Activated T-helper 1 cell treated with anti-CD3 and anti-CD28 coated beads, Interleukin-2, amount 50 U/mL, for 16 hours (primary cell): ENCODE data around the gene IL15RA.
"Not testable (repeated sequence)": the region's sequence is repeated elsewhere in the genome, so short reads cannot be mapped to it uniquely, and the experiment has no call there.

ENCODE experiments used
- DNase-seq, 2 donors: peaks; one replicate each; pipeline ENCODE4 v3.0.0-alpha.2; 2020; ENCODE audit warnings: low read depth in 1 of 2, low spot score in 1 of 2

The IL15RA gene

DNA sequence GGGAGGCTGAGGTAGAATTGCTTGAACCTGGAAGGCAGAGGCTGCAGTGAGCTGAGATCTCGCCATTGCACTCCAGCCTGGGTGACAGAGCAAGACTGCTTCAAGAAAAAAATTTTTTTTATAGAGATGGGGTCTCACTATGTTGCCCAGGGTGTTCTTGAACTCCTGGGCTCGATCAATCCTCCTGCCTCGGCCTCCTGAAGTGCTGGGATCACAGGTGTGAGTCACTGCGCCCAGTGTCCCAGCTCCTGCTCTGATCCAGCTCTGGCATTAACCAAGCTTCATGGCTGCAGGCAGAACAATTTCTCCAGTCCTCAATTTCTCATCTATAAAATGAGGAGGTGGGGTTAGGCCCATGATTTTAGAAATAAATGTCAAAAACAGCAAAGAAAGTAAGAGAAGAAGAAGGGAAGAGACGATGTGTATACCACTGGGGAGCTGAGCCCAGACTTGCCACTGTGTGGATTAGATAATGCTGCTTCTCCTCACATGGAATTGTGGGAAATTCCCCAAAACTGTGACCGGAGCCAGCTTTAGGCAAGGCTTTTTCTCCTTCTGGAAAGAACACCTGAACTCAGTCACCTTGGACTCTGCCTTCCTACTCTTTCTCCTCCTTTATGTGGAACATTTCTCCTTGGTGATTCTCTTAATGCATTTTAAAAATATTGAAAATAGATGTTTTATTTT, 25.5 kb downstream of the IL15RA start:
- DNase-seq, result no peak

DNA sequence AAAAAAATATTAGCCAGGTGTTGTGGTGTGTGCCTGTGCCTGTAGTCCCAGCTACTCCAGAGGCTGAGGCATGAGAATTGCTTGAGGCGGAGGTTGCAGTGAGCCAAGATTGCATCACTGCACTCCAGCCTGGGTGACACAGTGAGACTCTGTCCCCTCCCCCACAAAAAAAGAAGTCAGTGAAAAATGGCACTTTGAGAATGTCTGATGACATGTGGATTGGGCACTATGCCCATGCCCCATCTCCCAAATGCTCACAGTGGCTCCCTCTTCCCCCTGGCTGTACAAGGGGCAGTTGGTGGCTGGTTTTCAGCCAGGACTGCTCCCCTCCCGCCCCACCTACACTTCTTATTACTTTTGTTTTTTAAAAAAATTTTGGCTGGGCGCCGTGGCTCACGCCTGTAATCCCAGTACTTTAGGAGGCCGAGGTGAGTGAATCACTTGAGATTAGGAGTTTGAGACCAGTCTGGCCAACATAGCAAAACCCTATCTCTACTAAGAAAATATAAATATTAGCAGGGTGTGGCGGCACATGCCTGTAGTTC, 26.1 kb downstream of the IL15RA start:
- DNase-seq, result no peak

DNA sequence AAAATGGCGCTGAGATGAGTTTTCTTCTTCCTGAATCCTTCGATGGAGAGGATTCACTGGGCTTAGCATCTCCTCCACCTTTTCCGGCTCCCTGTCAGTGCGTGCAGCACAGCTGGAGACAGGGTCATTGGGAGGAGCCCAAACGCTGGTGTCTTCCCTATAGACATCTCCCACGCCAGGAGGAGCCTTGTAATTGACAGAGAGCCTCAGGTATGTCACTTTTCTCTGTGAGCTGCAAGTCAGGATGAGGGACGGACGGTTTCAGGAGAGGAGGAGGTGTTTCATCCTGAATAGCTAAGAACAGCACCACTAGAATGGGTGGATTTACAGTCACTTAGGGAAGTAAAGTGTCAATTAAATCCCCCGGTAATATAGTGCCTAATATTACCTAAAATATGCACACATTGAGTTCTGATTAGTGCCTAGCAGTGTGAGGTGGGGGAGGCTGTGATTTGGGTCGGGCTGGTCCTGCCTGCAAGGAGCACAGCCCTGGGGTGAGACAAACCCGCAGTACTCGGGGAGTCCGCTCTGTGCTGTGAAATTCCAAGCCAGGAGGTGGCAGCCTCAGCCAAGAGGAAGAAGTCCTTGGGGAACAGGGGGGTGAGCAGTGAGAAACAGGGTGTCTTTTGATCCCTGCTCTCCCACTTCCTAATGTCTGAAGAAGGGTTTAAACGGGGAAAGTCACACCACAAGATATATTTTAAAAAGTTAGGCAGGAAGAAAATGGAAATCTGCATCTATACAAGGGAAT, 28.2 kb downstream of the IL15RA start:
- DNase-seq, result no peak

- DNase-seq, result no peak
Observed at GRCh38 chr10:5948208-5948585, 29.1 kb downstream of the IL15RA start.

- no peak for DNase-seq
Observed at GRCh38 chr10:5947471-5948207, 29.7 kb downstream of the IL15RA start.

GRCh38 chr10:5946786-5947185, 30.6 kb downstream of the IL15RA start:
- DNase-seq, result no peak

- not testable (repeated sequence) for DNase-seq
Observed at GRCh38 chr10:5946419-5946775, 30.9 kb downstream of the IL15RA start.

DNA sequence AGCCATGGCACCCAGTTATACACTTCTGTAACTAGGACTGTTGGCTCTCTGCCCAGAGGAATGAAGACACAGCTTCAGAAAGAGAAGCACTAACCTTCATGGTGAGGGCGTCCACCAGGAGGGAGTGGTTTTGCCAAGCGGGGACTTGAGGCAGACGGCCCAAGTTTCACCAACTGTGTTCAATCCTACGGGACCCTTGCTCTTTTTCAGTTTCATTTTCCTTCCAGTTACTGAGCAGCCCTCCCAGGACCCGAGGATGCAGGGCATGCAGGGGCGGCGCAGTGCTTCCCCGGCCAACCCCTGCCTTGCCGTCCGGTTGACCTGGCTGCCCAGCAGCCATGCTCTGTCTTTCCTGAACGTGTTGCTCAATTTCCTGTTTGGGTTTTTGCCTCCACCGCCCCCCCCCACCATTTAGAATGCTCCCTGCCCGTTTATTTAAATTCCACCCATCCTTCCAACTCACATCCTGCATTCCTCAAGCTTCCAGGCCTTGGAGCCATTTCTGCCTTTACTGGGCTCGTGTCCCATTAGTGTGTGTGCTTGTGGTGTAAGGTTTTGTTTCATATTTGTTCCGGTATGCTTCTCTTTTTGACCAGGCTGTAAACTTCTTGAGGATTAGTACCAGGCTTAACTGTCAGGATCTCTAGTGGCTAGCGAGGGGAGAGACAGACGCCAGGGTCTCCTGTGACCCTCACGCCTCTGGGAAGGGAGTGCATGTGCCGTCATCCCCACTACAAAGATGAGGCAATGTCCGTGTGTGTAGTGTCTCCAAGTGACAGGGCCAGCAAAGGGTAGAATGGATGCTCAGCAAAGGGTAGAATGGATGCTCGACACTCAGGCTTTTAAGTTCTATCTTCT, 31.6 kb downstream of the IL15RA start:
- no peak for DNase-seq

DNA sequence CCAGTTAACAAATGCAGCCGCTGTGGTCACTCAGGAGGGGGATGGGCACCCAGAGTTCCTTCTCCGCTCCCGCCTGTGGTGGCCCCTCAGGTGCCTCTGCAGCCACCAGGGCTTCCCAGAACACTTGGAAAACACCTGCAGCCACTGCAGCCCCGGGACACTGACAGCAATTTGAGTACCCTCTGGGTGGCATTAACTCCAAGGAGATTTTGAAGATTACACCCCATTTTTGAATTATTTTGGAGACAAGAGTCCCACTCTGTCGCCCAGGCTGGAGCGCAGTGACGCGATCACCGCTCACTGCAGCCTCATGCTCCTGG, 32.2 kb downstream of the IL15RA start:
- no peak for DNase-seq

DNA sequence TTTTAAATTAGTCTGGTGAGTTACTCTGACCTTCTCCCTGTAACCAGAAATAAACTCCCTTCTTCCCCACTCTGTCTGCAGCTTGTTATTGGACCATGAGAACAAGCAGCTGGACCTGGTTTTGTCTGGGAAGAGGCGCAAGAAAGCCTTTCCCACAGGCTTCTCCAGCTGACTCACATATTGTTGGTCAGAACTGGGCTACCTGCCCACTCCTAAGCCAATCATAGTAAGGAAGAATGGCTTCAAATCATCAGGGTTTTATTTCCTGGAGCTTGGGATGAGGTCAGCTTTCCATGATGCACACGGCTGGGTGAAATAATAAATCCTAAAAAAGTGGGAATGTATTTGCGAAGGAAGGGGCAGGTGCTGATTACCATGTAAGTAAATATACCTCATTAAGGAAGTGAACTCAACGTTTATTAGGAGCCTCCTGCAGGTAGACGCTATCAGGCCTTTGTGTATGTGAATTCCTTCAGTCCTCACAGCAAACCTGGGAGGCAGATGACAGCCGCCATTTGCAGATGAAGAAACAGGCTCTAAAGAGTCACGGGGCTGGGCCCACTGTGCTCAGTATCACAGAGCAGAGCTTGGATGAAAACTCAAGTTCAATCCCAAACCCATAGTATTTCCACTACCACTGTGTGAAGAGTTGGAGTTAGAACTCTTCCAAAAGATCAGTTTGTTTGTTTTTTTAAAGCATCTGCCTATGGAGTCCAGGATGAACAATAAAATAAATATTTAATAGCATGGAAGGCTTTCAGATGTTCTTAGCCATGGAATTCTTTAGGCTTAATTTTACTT, 32.8 kb downstream of the IL15RA start:
- DNase-seq, result no peak

DNA sequence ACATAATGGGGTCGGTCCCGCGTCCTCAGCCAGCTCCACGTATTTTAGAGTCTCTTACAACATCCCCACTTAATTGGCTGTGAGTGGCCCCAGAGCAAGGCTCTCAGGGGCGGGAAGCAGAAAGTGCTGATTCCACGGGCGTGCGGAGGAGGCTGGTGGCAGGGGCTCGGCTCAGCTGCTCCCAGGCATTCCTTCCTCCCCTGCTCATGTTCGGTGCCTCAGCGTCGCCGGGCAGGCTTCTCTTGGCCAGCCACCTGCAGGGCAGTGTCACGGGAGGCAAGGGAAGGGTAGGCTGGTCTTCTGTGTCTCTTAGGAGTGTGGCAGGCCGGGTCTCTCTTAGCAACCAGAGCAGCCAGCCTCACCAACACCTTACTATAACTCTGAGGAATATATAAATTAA, 33.8 kb downstream of the IL15RA start:
- no peak for DNase-seq

DNA sequence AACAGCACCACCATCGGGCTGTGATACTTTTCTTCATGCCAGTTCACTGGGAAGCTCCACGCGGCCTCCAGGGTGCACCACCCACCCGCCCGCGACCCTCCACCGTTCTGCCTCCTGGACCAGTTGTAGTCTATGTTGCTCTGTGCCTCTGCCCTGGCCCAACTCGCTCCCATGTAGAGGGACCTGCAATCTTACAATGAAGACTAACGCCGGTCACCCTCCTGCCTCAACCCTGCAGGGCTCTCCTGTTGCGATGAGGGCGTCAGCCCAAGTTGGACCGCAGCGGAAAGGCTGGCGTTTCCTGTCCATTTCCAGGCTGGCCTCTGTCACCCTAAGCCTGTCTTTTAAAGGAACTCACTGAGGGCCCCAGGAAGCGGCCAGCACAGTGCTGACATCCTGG, 34.9 kb downstream of the IL15RA start:
- DNase-seq, result no peak

GRCh38 chr10:5942001-5942400, 35.3 kb downstream of the IL15RA start:
- DNase-seq, result no peak

DNA sequence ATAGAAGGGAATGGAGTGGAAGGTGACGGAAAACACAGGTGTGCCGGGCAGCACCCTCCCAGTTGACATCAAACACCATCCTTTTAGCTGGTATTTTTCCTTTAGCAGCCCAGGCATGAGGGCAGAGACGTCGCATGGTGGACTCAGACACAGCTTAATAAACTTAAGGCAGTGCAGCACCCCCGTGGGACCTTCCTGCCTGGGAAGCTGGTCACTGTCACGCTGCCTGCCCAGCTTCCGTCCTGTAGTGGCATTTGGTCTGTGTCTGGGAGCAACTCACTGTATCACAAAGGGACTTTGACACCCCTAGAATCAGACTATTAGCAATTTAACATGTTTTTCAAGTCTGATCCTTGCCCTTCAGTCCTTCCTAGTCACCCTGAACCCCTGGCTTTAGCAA, 35.8 kb downstream of the IL15RA start:
- DNase-seq, result no peak

- no peak for DNase-seq
Observed at GRCh38 chr10:5940807-5941218, 36.5 kb downstream of the IL15RA start.

DNA sequence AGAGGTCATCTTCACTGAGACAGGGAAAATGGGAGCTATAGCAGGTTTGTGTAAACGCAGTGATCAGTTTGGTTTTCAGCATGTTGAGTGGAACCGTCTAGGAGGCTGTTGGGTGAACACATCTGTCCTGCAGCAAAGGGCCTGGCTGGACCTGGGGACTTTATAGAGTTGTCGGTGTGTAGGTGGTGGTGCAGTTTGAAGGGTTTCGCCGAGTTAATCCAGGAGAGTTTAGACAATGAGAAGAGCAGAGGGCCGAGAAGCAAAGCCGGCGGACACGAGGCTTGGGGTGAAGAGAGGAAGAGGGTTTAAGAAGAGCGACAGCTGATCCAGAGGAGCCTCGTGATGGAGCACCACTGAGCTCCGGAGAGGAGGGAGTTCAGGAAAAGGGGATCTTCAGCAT, 39.1 kb downstream of the IL15RA start:
- DNase-seq, result no peak

DNA sequence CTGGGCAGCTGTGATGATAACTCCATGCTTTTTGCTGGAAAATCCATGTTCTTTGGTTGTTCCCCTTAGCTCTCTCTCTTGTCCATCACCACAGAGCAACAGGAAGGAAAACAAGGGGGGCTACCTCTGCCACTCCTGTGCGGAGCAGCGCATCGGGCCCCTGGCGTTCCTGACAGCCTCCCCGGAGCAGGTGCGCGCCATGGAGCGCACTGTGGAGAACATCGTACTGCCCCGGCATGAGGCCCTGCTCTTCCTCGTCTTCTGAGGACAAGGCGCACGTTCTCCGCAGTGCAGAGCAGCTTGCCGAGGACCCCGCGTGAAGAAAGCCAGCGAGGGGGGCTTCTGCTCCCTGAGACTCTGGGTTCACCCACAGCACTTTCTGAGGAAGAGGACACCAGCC, 40.3 kb downstream of the IL15RA start:
- DNase-seq, result no peak

GRCh38 chr10:5935628-5936027, 41.7 kb downstream of the IL15RA start:
- no peak for DNase-seq

DNA sequence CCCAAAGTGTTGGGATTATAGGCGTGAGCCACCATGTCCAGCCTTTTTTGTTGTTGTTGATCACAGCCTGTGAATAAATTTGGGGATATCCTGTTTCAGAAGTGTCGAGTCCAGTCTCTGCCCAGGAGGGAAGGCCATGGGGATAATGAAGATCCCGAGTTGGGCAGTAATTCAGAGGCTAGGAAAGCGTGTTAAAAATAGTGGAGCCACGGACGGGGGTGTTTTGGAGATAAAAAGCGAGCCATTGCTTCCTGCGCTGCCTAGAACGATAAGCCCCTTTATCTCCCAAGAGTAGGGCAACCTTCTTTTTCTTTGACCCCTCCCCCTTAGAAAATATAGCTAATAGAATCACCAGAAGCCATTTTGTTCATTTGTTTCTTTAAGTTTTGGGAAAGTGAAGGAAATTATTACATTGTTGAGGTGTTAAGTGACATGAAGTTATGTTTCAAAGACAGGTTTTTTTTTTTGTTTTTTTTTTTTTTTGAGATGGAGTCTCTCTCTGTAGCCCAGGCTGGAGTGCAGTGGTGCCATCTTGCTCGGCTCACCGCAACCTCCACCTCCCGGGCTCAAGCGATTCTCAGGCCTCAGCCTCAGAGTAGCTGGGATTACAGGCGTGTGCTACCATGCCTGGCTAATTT, 43.3 kb downstream of the IL15RA start:
- no peak for DNase-seq

DNA sequence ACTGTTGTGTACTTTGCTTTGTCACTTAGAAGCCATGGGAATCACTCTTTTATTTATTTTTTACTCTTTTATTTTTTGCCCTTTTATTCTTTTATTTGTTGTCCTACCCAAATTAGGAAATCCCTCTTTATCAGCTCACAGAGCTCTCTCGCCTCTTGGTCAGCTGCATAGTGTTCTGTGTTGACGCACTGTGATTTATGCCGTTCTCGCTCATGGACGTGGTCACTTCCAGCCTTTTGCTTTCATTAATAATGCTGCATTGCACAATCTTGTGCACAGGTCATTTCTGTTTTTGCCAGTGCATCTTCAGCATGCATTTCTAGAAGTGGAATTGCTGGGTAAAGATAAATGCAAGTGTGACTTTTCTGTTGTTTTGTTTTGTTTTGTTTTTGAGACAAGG, 45.0 kb downstream of the IL15RA start:
- DNase-seq, result no peak
